WERI-Rb-1 (cell line): ENCODE data around the gene SASH1.

Experiments
- DNase-seq: peaks from one replicate; pipeline ENCODE4 v3.0.0-alpha.2; 2020
- H3K27ac ChIP-seq: fragments of 250-450 bp; sonication (Bioruptor Pico); 2 replicates; pipeline ENCODE4 v1.5.1; 2020; ENCODE audit warnings: mild to moderate bottlenecking, moderate library complexity
- H3K27me3 ChIP-seq: fragments of 250-450 bp; sonication (Bioruptor Pico); 2 replicates; pipeline ENCODE4 v1.5.1; 2021; ENCODE audit warnings: mild to moderate bottlenecking, low read depth, moderate library complexity; ENCODE audit not compliant: insufficient read depth, severe bottlenecking
- H3K36me3 ChIP-seq: fragments of 250-450 bp; sonication (Bioruptor Pico); 2 replicates; pipeline ENCODE4 v1.5.1; 2020; ENCODE audit warnings: mild to moderate bottlenecking, moderate library complexity
- H3K4me3 ChIP-seq: 2 replicates; pipeline ENCODE4 v1.5.1; 2011; ENCODE audit warnings: low read depth, mild to moderate bottlenecking, control low read depth, low read length
- H3K9me3 ChIP-seq: fragments of 250-450 bp; sonication (Bioruptor Pico); 2 replicates; pipeline ENCODE4 v1.5.1; 2021; ENCODE audit warnings: mild to moderate bottlenecking, moderate library complexity; ENCODE audit not compliant: severe bottlenecking
- CTCF ChIP-seq: IDR thresholded peaks from 2 replicates; pipeline ENCODE4 v1.5.1; 2011; ENCODE audit warnings: low read depth, mild to moderate bottlenecking, control low read depth, inconsistent platforms, low read length

The SASH1 gene

DNA sequence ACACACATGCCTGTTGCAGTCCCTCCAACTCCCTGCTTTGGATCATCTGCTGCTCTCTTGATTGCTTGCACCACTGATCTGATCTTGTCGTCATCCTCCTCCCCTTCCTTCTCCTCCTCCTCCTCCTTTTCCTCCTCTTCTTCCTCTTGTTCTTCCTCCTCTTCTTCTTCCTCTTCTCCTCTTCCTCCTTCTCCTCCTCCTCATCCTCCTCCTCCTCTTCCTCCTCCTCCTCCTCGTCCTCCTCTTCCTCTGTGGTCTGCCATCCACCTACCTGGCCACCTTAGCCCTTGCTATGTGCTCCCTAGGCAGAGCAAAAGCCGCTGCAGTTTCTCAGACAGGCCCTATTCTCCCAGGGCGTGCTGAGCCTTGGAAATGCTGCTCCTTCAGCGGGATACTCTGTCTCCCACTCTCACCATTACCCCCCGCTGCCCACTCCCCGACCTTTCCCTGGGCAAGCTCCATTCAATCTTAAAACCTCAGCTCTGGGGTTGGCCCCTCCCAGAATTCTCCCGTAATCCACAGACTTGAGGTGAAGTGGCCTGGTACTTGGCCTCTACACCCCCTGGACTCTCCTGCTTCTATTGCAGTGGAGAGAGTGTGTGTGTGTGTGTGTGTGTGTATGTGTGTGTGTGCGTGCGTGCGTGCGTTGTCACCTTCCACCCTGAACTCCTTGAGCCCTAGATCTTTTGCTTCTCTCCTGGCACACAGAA is 105.0 kb downstream of the SASH1 start:
- H3K27ac ChIP-seq, result no peak overlapping the region
- H3K27me3 ChIP-seq, result no peaks in the 10 kb centered on the region
- no peak overlapping the region for H3K4me3 ChIP-seq
- TF ChIP-seq CTCF, result no peak
- peaks cover 6% of the 10 kb centered on the region for H3K36me3 ChIP-seq
- H3K9me3 ChIP-seq, result no peaks in the 10 kb centered on the region
- no peak for DNase-seq

GRCh38 chr6:148448369-148449012 is 105.9 kb downstream of the SASH1 start:
- no peaks in the 10 kb centered on the region for H3K27me3 ChIP-seq
- no peak overlapping the region for H3K4me3 ChIP-seq
- TF ChIP-seq CTCF, result no peak
- H3K27ac ChIP-seq, result no peak overlapping the region
- peaks cover 6% of the 10 kb centered on the region for H3K36me3 ChIP-seq
- no peak for DNase-seq
- H3K9me3 ChIP-seq, result no peaks in the 10 kb centered on the region

DNA sequence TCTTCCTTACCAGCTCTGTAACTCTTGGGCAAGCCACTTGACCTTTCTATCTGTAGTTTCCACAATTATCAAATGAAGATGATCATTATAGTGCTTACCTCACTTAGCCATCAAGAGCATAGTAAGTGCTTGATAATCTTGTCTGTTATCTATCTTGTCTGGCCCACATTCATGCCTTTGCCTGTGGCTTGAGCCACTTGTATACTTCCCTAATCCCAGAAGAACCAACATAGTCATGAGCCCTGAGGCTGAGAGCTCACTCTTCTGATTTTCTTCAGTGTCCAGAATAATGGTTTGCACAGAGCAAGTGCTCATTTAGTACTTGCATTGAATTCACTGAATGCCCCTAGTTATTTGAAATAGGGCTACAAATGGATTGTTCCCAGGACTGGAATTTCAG is 108.2 kb downstream of the SASH1 start:
- no peaks in the 10 kb centered on the region for H3K27me3 ChIP-seq
- H3K36me3 ChIP-seq, result peaks cover 6% of the 10 kb centered on the region
- no peak overlapping the region for H3K27ac ChIP-seq
- H3K9me3 ChIP-seq, result no peaks in the 10 kb centered on the region
- no peak overlapping the region for H3K4me3 ChIP-seq
- no peak for TF ChIP-seq CTCF
- no peak for DNase-seq

- Histone ChIP-seq H3K4me3 (no peak overlapping the region), H3K36me3 (peaks cover 4% of the 10 kb centered on the region), H3K27ac (no peak overlapping the region), H3K27me3 (no peaks in the 10 kb centered on the region), H3K9me3 (no peaks in the 10 kb centered on the region)
- no peak for DNase-seq
- no peak for TF ChIP-seq CTCF
These were observed 109.1 kb downstream of the SASH1 start for GRCh38 chr6:148451690-148452089.

GRCh38 chr6:148452876-148453275 is 110.2 kb downstream of the SASH1 start:
- Histone ChIP-seq H3K27ac (no peak overlapping the region), H3K27me3 (no peaks in the 10 kb centered on the region), H3K36me3 (peaks cover 4% of the 10 kb centered on the region), H3K9me3 (no peaks in the 10 kb centered on the region), H3K4me3 (no peak overlapping the region)
- TF ChIP-seq CTCF, result no peak
- no peak for DNase-seq

DNA sequence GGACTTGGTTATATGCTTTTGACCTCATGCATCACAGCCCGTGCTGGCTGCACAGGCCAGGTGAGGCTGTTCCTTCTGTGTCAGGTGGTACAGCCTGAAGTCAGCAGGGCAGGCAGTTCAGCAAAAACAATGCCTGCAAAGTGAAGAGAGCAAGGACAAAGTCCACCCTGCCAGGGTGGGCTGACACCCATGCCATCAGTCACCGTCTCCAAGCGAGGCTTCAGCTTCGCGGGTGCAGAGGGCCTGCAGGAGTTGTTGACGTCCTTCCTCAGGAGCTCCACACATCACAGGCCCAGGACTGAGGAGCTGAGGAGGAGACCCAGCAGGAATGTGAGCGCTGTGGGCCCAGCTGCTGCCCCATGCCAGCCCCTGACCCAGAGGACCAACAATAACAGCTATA is 111.3 kb downstream of the SASH1 start:
- DNase-seq, result no peak
- Histone ChIP-seq H3K27ac (no peak overlapping the region), H3K9me3 (no peaks in the 10 kb centered on the region), H3K36me3 (peaks cover 4% of the 10 kb centered on the region), H3K27me3 (no peaks in the 10 kb centered on the region), H3K4me3 (no peak overlapping the region)
- no peak for TF ChIP-seq CTCF
